HEK293 (cell line): ENCODE measurements around the gene TAS1R2.

Source experiments
- CTCF ChIA-PET: fragments of 350-600 bp; formaldehyde crosslinking; extraction: SDS; loops from one replicate; lab custom pipeline; 2021; ENCODE audit warnings: antibody characterized with exemption; lab: Yijun Ruan, JAX
- POLR2A ChIA-PET: fragments of 300-600 bp; formaldehyde crosslinking; extraction: SDS; loops from one replicate; lab custom pipeline; 2020; ENCODE audit warnings: antibody characterized with exemption, inconsistent platforms; lab: Yijun Ruan, JAX
- H3K27ac ChIP-seq: fragments of 200-500 bp; sonication (Bioruptor generic); 2 replicates; pipeline ENCODE4 v1.5.1; 2014; ENCODE audit warnings: low read depth, low read length, control low read depth, inconsistent platforms; ENCODE audit errors: extremely low read depth
- H3K36me3 ChIP-seq, 2 experiments: fragments of 200-500 bp in 1 of 2; sonication (Bioruptor generic) in 1 of 2; 1 replicate in 1 of 2; 2 replicates in 1 of 2; pipeline ENCODE4 v1.5.1; 2014 to 2017; ENCODE audit warnings: inconsistent platforms in 2 of 2, low read length in 2 of 2; ENCODE audit not compliant: control insufficient read depth in 2 of 2, insufficient read depth in 1 of 2
- H3K4me1 ChIP-seq: fragments of 200-500 bp; sonication (Bioruptor generic); 2 replicates; pipeline ENCODE4 v1.5.1; 2014; ENCODE audit warnings: mild to moderate bottlenecking, low read length, inconsistent platforms; ENCODE audit not compliant: control insufficient read depth, insufficient read depth
- H3K4me3 ChIP-seq: 2 replicates; pipeline ENCODE4 v1.5.1; 2011; ENCODE audit warnings: low read depth, mild to moderate bottlenecking, control low read depth, low read length, moderate library complexity
- H3K9me3 ChIP-seq: fragments of 200-500 bp; sonication (Bioruptor generic); 2 replicates; pipeline ENCODE4 v1.5.1; 2014; ENCODE audit warnings: low read depth, low read length, inconsistent platforms; ENCODE audit not compliant: control insufficient read depth, insufficient read depth
- BCL11A ChIP-seq: fragments of 450-650 bp; formaldehyde crosslinking; IDR thresholded peaks from 2 replicates; pipeline ENCODE4 v1.5.1; 2016; ENCODE audit warnings: low read depth, missing biosample characterization, missing genetic modification characterization
- HOXA7 ChIP-seq: sonication (generic); formaldehyde crosslinking; IDR thresholded peaks from 2 replicates; pipeline ENCODE4 v1.8.1; 2022; ENCODE audit warnings: missing genetic modification reagents, borderline replicate concordance
- IKZF3 ChIP-seq: fragments of 450-650 bp; IDR thresholded peaks from 2 replicates; pipeline ENCODE4 v1.5.0; 2018; ENCODE audit warnings: missing biosample characterization, mild to moderate bottlenecking, missing genetic modification characterization, moderate library complexity
- KLF10 ChIP-seq: fragments of 450-650 bp; IDR thresholded peaks from 2 replicates; pipeline ENCODE4 v1.5.1; 2018; ENCODE audit warnings: missing biosample characterization, mild to moderate bottlenecking, missing genetic modification characterization
- KLF7 ChIP-seq: fragments of 450-650 bp; formaldehyde crosslinking; IDR thresholded peaks from 2 replicates; pipeline ENCODE4 v1.5.1; 2016; ENCODE audit warnings: missing biosample characterization, missing genetic modification characterization, borderline replicate concordance
- PATZ1 ChIP-seq: fragments of 450-650 bp; formaldehyde crosslinking; IDR thresholded peaks from 2 replicates; pipeline ENCODE4 v1.5.1; 2016; ENCODE audit warnings: missing biosample characterization, missing genetic modification characterization
- PRDM1 ChIP-seq: fragments of 450-650 bp; formaldehyde crosslinking; IDR thresholded peaks from 2 replicates; pipeline ENCODE4; 2016; ENCODE audit warnings: missing biosample characterization, missing genetic modification characterization
- PRDM6 ChIP-seq: fragments of 450-650 bp; formaldehyde crosslinking; IDR thresholded peaks from 2 replicates; pipeline ENCODE4 v1.5.1; 2017; ENCODE audit warnings: missing biosample characterization, missing genetic modification characterization
- SALL2 ChIP-seq: fragments of 450-650 bp; formaldehyde crosslinking; IDR thresholded peaks from 2 replicates; pipeline ENCODE4 v1.5.0; 2017; ENCODE audit warnings: missing biosample characterization, mild to moderate bottlenecking, missing genetic modification characterization, borderline replicate concordance
- YY1 ChIP-seq: fragments of 450-650 bp; formaldehyde crosslinking; IDR thresholded peaks from 2 replicates; pipeline ENCODE4 v1.5.1; 2018; ENCODE audit warnings: missing biosample characterization, missing genetic modification characterization
- ZBTB21 ChIP-seq: fragments of 450-650 bp; formaldehyde crosslinking; IDR thresholded peaks from 2 replicates; pipeline ENCODE4 v1.5.1; 2017; ENCODE audit warnings: missing biosample characterization, missing genetic modification characterization
- ZNF10 ChIP-seq: fragments of 450-650 bp; formaldehyde crosslinking; IDR thresholded peaks from 2 replicates; pipeline ENCODE4 v1.5.1; 2017; ENCODE audit warnings: missing biosample characterization, missing genetic modification characterization
- ZNF112 ChIP-seq: fragments of 450-650 bp; formaldehyde crosslinking; IDR thresholded peaks from 2 replicates; pipeline ENCODE4 v1.5.0; 2017; ENCODE audit warnings: missing biosample characterization, missing genetic modification characterization
- ZNF184 ChIP-seq: fragments of 450-650 bp; IDR thresholded peaks from 2 replicates; pipeline ENCODE4 v1.5.1; 2018; ENCODE audit warnings: missing biosample characterization, mild to moderate bottlenecking, missing genetic modification characterization
- ZNF239 ChIP-seq: fragments of 450-650 bp; formaldehyde crosslinking; IDR thresholded peaks from 2 replicates; pipeline ENCODE4 v1.5.1; 2016; ENCODE audit warnings: missing biosample characterization, missing genetic modification characterization
- ZNF335 ChIP-seq: fragments of 450-650 bp; formaldehyde crosslinking; conservative IDR thresholded peaks from 2 replicates; pipeline ENCODE4 v1.5.1; 2016; ENCODE audit warnings: missing biosample characterization, missing genetic modification characterization
- ZNF350 ChIP-seq: fragments of 450-650 bp; formaldehyde crosslinking; IDR thresholded peaks from 2 replicates; pipeline ENCODE4 v1.5.0; 2017; ENCODE audit warnings: missing biosample characterization, mild to moderate bottlenecking, missing genetic modification characterization
- ZNF366 ChIP-seq: fragments of 450-650 bp; formaldehyde crosslinking; conservative IDR thresholded peaks from 2 replicates; pipeline ENCODE4 v1.5.1; 2016; ENCODE audit warnings: missing biosample characterization, missing genetic modification characterization
- ZNF560 ChIP-seq: fragments of 450-650 bp; formaldehyde crosslinking; IDR thresholded peaks from 2 replicates; pipeline ENCODE4 v1.5.1; 2017; ENCODE audit warnings: missing biosample characterization, missing genetic modification characterization, borderline replicate concordance
- ZNF600 ChIP-seq: fragments of 450-650 bp; formaldehyde crosslinking; IDR thresholded peaks from 2 replicates; pipeline ENCODE4 v1.5.1; 2016; ENCODE audit warnings: missing biosample characterization, missing genetic modification characterization
- ZNF624 ChIP-seq: fragments of 450-650 bp; formaldehyde crosslinking; IDR thresholded peaks from 2 replicates; pipeline ENCODE4 v1.5.1; 2017; ENCODE audit warnings: missing biosample characterization, missing genetic modification characterization
- ZNF629 ChIP-seq: fragments of 450-650 bp; formaldehyde crosslinking; IDR thresholded peaks from 2 replicates; pipeline ENCODE4 v1.5.1; 2017; ENCODE audit warnings: missing biosample characterization, missing genetic modification characterization
- ZNF701 ChIP-seq: fragments of 450-650 bp; formaldehyde crosslinking; IDR thresholded peaks from 2 replicates; pipeline ENCODE4 v1.5.1; 2016; ENCODE audit warnings: missing biosample characterization, missing genetic modification characterization
- ZNF76 ChIP-seq: fragments of 450-650 bp; formaldehyde crosslinking; IDR thresholded peaks from 2 replicates; pipeline ENCODE4; 2016; ENCODE audit warnings: low read depth, missing biosample characterization, missing genetic modification characterization, borderline replicate concordance
- ZSCAN5A ChIP-seq: fragments of 450-650 bp; formaldehyde crosslinking; IDR thresholded peaks from 2 replicates; pipeline ENCODE4 v1.5.1; 2016; ENCODE audit warnings: missing biosample characterization, missing genetic modification characterization
- TF ChIP-seq, protein P1 (sequence below): fragments of 450-650 bp; formaldehyde crosslinking; IDR thresholded peaks from 2 replicates; pipeline ENCODE4 v1.5.1; 2017; ENCODE audit warnings: missing biosample characterization, missing genetic modification characterization

Gene TAS1R2

GRCh38 chr1:18798946-18799345 lies 60.5 kb downstream of the TAS1R2 start:
- CTCF ChIA-PET: interaction anchor here (1.0 kb wide), 1 partner anchor 22 kb away, joined by 3 read pairs; no protein-coding TSS in a partner anchor
- H3K27ac ChIP-seq: no peak overlapping the region

DNA sequence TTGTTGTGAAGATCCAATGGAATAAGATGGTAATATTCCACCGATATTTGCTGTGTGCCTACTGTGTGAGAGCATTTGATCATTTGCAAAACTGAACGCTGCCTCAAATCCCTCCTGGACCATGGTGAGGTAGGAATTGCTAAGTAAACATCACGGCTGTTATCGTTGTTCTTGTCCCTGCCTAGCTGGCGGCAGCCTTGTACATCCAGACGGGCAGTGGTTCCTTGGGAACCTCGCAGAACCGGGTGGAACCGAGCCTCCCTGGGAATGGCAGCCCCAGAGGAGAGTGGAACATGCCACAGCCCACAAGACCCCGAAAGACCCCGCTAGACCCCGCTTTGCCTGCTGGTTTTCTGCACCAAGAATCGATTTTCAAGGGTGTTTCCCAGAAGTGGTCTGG lies 60.9 kb downstream of the TAS1R2 start:
- no peaks in the 10 kb centered on the region; the same call in 1 of the 2 replicates for H3K4me1 ChIP-seq
- H3K27ac ChIP-seq: no peak overlapping the region
- TF ChIP-seq, protein P1, sequence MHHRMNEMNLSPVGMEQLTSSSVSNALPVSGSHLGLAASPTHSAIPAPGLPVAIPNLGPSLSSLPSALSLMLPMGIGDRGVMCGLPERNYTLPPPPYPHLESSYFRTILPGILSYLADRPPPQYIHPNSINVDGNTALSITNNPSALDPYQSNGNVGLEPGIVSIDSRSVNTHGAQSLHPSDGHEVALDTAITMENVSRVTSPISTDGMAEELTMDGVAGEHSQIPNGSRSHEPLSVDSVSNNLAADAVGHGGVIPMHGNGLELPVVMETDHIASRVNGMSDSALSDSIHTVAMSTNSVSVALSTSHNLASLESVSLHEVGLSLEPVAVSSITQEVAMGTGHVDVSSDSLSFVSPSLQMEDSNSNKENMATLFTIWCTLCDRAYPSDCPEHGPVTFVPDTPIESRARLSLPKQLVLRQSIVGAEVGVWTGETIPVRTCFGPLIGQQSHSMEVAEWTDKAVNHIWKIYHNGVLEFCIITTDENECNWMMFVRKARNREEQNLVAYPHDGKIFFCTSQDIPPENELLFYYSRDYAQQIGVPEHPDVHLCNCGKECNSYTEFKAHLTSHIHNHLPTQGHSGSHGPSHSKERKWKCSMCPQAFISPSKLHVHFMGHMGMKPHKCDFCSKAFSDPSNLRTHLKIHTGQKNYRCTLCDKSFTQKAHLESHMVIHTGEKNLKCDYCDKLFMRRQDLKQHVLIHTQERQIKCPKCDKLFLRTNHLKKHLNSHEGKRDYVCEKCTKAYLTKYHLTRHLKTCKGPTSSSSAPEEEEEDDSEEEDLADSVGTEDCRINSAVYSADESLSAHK (tag by site-specific recombination): no peak
- TF ChIP-seq ZNF76 (no peak), ZNF239 (tag by site-specific recombination) (no peak), ZNF350 (tag by site-specific recombination) (no peak), ZNF701 (tag by site-specific recombination) (no peak), HOXA7 (no peak), ZNF184 (tag by site-specific recombination) (no peak), SALL2 (tag by site-specific recombination) (no peak), ZNF366 (tag by site-specific recombination) (no peak)
- TF ChIP-seq, all 188 proteins: peak for 0
- Histone ChIP-seq H3K36me3 (no peaks in the 10 kb centered on the region), H3K4me3 (no peak overlapping the region), H3K9me3 (no peaks in the 10 kb centered on the region)
- ChIA-PET POLR2A (no interaction called here), CTCF (no interaction called here)

More at GRCh38 chr1:18798946-18799345, 60.5 kb downstream of the TAS1R2 start:
- Histone ChIP-seq H3K9me3 (no peaks in the 10 kb centered on the region), H3K4me3 (no peak overlapping the region), H3K4me1 (no peaks in the 10 kb centered on the region; the same call in 1 of the 2 replicates), H3K36me3 (no peaks in the 10 kb centered on the region)
- TF ChIP-seq YY1 (tag by site-specific recombination): no peak
- POLR2A ChIA-PET: no interaction called here

- ChIA-PET POLR2A (no interaction called here), CTCF (no interaction called here)
- H3K27ac ChIP-seq: no peak overlapping the region
- TF ChIP-seq ZNF560 (tag by site-specific recombination): no peak
- TF ChIP-seq ZNF335 (tag by site-specific recombination): peak; percentile 28; the same call in 1 of the 2 replicates
- 0 out of 2 replicates have a peak, but pooled peaks have one; percentile 36 for TF ChIP-seq ZBTB21 (tag by site-specific recombination)
- no peak for TF ChIP-seq ZNF600 (tag by site-specific recombination)
- TF ChIP-seq ZNF366 (tag by site-specific recombination): peak; percentile 61
- TF ChIP-seq ZNF112 (tag by site-specific recombination): no peak
- peak; percentile 56; the same call in 1 of the 2 replicates for TF ChIP-seq PATZ1 (tag by site-specific recombination)
- no peak for TF ChIP-seq ZNF10
- TF ChIP-seq KLF10 (tag by site-specific recombination): no peak
- TF ChIP-seq IKZF3 (tag by site-specific recombination): no peak
- no peak for TF ChIP-seq PRDM6 (tag by site-specific recombination)
- TF ChIP-seq PRDM1 (tag by site-specific recombination): no peak
- TF ChIP-seq ZNF624 (tag by site-specific recombination): no peak
- TF ChIP-seq KLF7: no peak
- no peak for TF ChIP-seq ZSCAN5A (tag by site-specific recombination)
- peak; percentile 65 for TF ChIP-seq ZNF629
- no peak for TF ChIP-seq BCL11A (tag by site-specific recombination)
These were observed 62.5 kb downstream of the TAS1R2 start for GRCh38 chr1:18796950-18797349.

More at GRCh38 chr1:18796950-18797349, 62.5 kb downstream of the TAS1R2 start:
- Histone ChIP-seq H3K9me3 (no peaks in the 10 kb centered on the region), H3K36me3 (no peaks in the 10 kb centered on the region), H3K4me1 (no peaks in the 10 kb centered on the region; the same call in 1 of the 2 replicates), H3K4me3 (no peak overlapping the region)
